Suprapubic skin (tissue), 4 donors: Measurements from ENCODE around the gene NR4A2.

Experiments used
- CTCF ChIP-seq, 2 donors: fragments of 200-600 bp in 1 of 2; fragments of 450-650 bp in 1 of 2; sonication (generic) in 1 of 2; IDR thresholded peaks; one replicate each; pipeline ENCODE4 v1.5.1; 2016 to 2019; ENCODE audit warnings: antibody characterized with exemption in 2 of 2, mild to moderate bottlenecking in 1 of 2, moderate library complexity in 1 of 2
- EP300 ChIP-seq: sonication (generic); formaldehyde crosslinking; IDR thresholded peaks from one replicate; pipeline ENCODE4 v1.6.1; 2017; ENCODE audit warnings: antibody characterized with exemption
- POLR2A ChIP-seq, 2 donors: fragments of 450-650 bp; IDR thresholded peaks; one replicate each; pipeline ENCODE4 v1.6.1; 2017; ENCODE audit warnings: antibody characterized with exemption in 2 of 2, mild to moderate bottlenecking in 2 of 2, moderate library complexity in 2 of 2
- POLR2AphosphoS5 ChIP-seq, 3 donors: sonication (generic); formaldehyde crosslinking; IDR thresholded peaks; one replicate each; pipeline ENCODE4 v1.6.1; 2017; ENCODE audit warnings: antibody characterized with exemption in 3 of 3

- peak in 1 of 2 donors; percentile 11 for TF ChIP-seq CTCF (IDR thresholded peaks at IDR 0.05)
- TF ChIP-seq EP300: no peak
- no peak for TF ChIP-seq POLR2AphosphoS5 (IDR thresholded peaks at IDR 0.05)
- TF ChIP-seq POLR2A (IDR thresholded peaks at IDR 0.05): no peak
These were observed 12.6 kb downstream of the NR4A2 start for GRCh38 chr2:156319811-156320485.
